PC-3 (cell line): ENCODE results near the gene LIN52. TPM values are rescaled to one million over a fixed set of nuclear protein-coding genes. Genes with fewer than 3 reads are reported as not detected.

ENCODE experiments used
- ATAC-seq: fragments of 200-7000 bp; cut with Tn5 transposase; 2 replicates; pipeline ENCODE4 v1.9.1; 2020; ENCODE audit warnings: mild to moderate bottlenecking, moderate library complexity
- Bru-seq: library from RNA; stranded (reverse); fragments of 400-500 nt; gene quantifications from one replicate; lab custom pipeline; 2021; lab: Mats Ljungman, UMichigan
- BruChase-seq, 2 experiments: library from RNA; stranded (reverse); fragments of 400-500 nt; gene quantifications; one replicate each; lab custom pipeline; 2021; lab: Mats Ljungman, UMichigan
- BruUV-seq: library from RNA; stranded (reverse); fragments of 400-500 nt; replicated peaks from 2 replicates; lab custom pipeline; 2021; lab: Mats Ljungman, UMichigan
- CTCF ChIA-PET: fragments of 300-600 bp; sonication (Branson Sonifier 250); formaldehyde crosslinking; loops from one replicate; lab custom pipeline; 2022; ENCODE audit warnings: antibody characterized with exemption; lab: Charles Lee
- POLR2A ChIA-PET: fragments of 300-600 bp; sonication (Branson Sonifier 250); formaldehyde crosslinking; loops from one replicate; lab custom pipeline; 2022; ENCODE audit warnings: antibody characterized with exemption; ENCODE audit not compliant: unreplicated experiment; lab: Charles Lee
- DNase-seq: peaks from one replicate; pipeline ENCODE4 v3.0.0-alpha.2; 2015
- H2AFZ ChIP-seq: fragments of 300-600 bp; sonication (generic); 2 replicates; pipeline ENCODE4 v1.6.0; 2016; ENCODE audit warnings: antibody characterized with exemption, low read length
- H3F3A ChIP-seq: fragments of 300-600 bp; sonication (generic); one replicate; pipeline ENCODE4 v1.6.0; 2017; ENCODE audit warnings: antibody characterized with exemption, low read length, control low read depth, mild to moderate bottlenecking; ENCODE audit not compliant: unreplicated experiment
- H3K27ac ChIP-seq: fragments of 300-600 bp; sonication (generic); 2 replicates; pipeline ENCODE4 v1.5.1; 2016; ENCODE audit warnings: mild to moderate bottlenecking, low read length
- H3K27me3 ChIP-seq: fragments of 300-600 bp; sonication (generic); 2 replicates; pipeline ENCODE4 v1.6.1; 2016; ENCODE audit warnings: low read length, mixed read lengths
- H3K36me3 ChIP-seq: fragments of 300-600 bp; sonication (generic); 2 replicates; pipeline ENCODE4 v1.6.1; 2016; ENCODE audit warnings: low read depth, mixed run types, low read length, mixed read lengths
- H3K4me1 ChIP-seq: fragments of 300-600 bp; sonication (generic); 2 replicates; pipeline ENCODE4 v1.5.1; 2016; ENCODE audit warnings: low read length; ENCODE audit not compliant: insufficient read depth
- H3K4me2 ChIP-seq: fragments of 300-600 bp; sonication (generic); 2 replicates; pipeline ENCODE4 v1.6.0; 2016; ENCODE audit warnings: low read length
- H3K4me3 ChIP-seq: fragments of 300-600 bp; sonication (generic); 2 replicates; pipeline ENCODE4 v1.5.1; 2016; ENCODE audit warnings: mild to moderate bottlenecking, low read length, mixed read lengths
- H3K79me2 ChIP-seq: fragments of 300-600 bp; sonication (generic); 2 replicates; pipeline ENCODE4 v1.6.1; 2017; ENCODE audit warnings: low read length, mixed read lengths
- H3K9ac ChIP-seq: fragments of 300-600 bp; sonication (generic); 2 replicates; pipeline ENCODE4 v1.6.0; 2016; ENCODE audit warnings: mild to moderate bottlenecking, low read length
- H3K9me2 ChIP-seq: fragments of 300-600 bp; sonication (generic); replicated peaks from 2 replicates; pipeline ENCODE4 v1.6.1; 2016; ENCODE audit warnings: mixed run types, low read length, mixed read lengths
- H3K9me3 ChIP-seq: fragments of 300-600 bp; sonication (generic); 2 replicates; pipeline ENCODE4 v1.6.1; 2016; ENCODE audit warnings: low read length, mixed read lengths
- H4K20me1 ChIP-seq: fragments of 300-600 bp; sonication (generic); 2 replicates; pipeline ENCODE4 v1.6.1; 2016; ENCODE audit warnings: low read length, mixed read lengths
- CTCF ChIP-seq: fragments of 300-600 bp; sonication (generic); conservative IDR thresholded peaks from 2 replicates; pipeline ENCODE4 v1.5.1; 2017; ENCODE audit warnings: antibody characterized with exemption, low read depth, mild to moderate bottlenecking, low read length
- EZH2 ChIP-seq: fragments of 300-600 bp; sonication (generic); IDR thresholded peaks from one replicate; pipeline ENCODE4 v1.6.1; 2017; ENCODE audit warnings: antibody characterized with exemption, mild to moderate bottlenecking, low read length; ENCODE audit not compliant: unreplicated experiment
- EZH2phosphoT487 ChIP-seq: fragments of 300-600 bp; sonication (generic); IDR thresholded peaks from 2 replicates; pipeline ENCODE4 v1.6.1; 2018; ENCODE audit warnings: mild to moderate bottlenecking, antibody characterized with exemption, low read length, borderline replicate concordance
- intact Hi-C: fragments of 100-400 bp; cut with micrococcal nuclease; formaldehyde crosslinking; loops from 2 replicates; pipeline ENCODE4 v1.9.0; 2023
- long read RNA-seq: library from polyadenylated mRNA; unstranded; transcript quantifications from one replicate; pipeline ENCODE4 v2.0.0, GENCODE V29; 2021; ENCODE audit not compliant: unreplicated experiment
- total RNA-seq: library from RNA; depleted of rRNA; stranded (reverse); fragments of >200 nt; gene quantifications from 2 replicates; pipeline ENCODE4 v1.2.3, GENCODE V29; 2014; rRNA removed

LIN52 gene, protein sequence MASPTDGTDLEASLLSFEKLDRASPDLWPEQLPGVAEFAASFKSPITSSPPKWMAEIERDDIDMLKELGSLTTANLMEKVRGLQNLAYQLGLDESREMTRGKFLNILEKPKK
- 8.4 and 9.3 TPM in 2 replicates for total RNA-seq
- Bru-seq, nascent RNA: percentile 67 among the genes with signal in this experiment
- BruChase-seq, experiment 1, labeled RNA remaining after a 6-hour chase: percentile 59 among the genes with signal in this experiment
- percentile 58 among the genes with signal in this experiment for BruChase-seq, experiment 2, labeled RNA remaining after a 2-hour chase
- long read RNA-seq, transcript LIN52-205 (6 exons, 2,776 nt): major isoform, 25 of 45 reads
- long read RNA-seq, partial matches to known transcripts: 2 of 45 reads
- long read RNA-seq, other reads (novel, unspliced or antisense): 18 of 45 reads

DNA sequence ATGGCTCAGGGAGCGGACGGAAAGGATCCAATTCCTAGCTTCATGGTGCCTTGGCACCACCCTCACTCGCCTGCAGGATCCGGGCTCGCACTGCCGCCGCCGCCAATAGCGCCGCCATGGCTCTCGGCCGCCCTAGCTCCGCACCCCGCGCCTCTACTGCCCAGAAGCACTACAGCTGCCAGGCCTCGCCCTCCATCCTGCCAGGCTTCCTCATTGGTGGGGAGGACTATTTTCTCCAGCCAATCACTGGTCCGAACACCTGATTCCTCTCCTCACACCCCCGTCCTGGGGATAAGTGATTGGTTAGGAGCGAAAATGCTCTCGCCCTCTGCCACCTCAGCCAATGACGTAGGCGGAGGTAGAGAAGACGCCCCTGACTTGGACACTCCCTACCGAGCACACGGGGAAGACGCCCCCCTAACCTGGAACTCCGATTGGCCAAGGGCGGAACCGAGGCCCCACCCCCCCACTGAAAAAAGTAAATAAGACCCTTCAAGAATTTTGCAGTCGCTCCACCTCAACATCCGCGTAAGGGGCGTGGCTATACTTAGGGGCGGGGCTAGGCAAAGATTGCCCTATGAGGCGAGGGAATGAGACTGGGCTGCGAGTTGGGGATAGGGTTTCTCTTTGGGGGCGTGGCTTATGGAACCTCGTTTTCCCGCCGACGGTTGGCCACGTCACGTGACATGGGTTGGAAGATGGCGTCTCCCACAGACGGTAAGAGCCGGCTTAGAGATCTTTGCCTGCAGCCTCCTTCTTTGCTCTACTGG, at the start of gene LIN52, which contains the start of gene ALDH6A1:
LIN52 (plus strand) TSS at position 680 of the 770 bp plus-strand sequence; CDS start at position 699, 19 bp downstream.
ALDH6A1 (minus strand) TSS at position 177 of the 770 bp plus-strand sequence; CDS start at position 118, 59 bp downstream.
- ATAC-seq: peak; percentile 92

GRCh38 chr14:74035556-74035955, 49.2 kb upstream of the LIN52 start:
- DNase-seq: peak; percentile 38
- intact Hi-C loops: loop anchor here (5.0 to 10.0 kb wide), 2 partner anchors 208 to 311 kb away; no protein-coding TSS in a partner anchor
- no peaks in the 10 kb centered on the region for H3K79me2 ChIP-seq
- no peaks in the 10 kb centered on the region for H3K36me3 ChIP-seq
- no peaks in the 10 kb centered on the region for H3K9me2 ChIP-seq
- H4K20me1 ChIP-seq: no peaks in the 10 kb centered on the region
- TF ChIP-seq EZH2phosphoT487: no peak
- H3F3A ChIP-seq: no peaks in the 10 kb centered on the region
- peak; percentile 82 for ATAC-seq
- no peaks in the 10 kb centered on the region for H3K27me3 ChIP-seq
- no peak overlapping the region for H3K9ac ChIP-seq
- no peaks in the 10 kb centered on the region for H3K9me3 ChIP-seq
- H2AFZ ChIP-seq: no peak overlapping the region
- ChIA-PET CTCF (no interaction called here), POLR2A (no interaction called here)
- no peak overlapping the region for H3K27ac ChIP-seq
- no TSS peak for BruUV-seq
- no peak overlapping the region for H3K4me3 ChIP-seq
- H3K4me1 ChIP-seq: no peaks in the 10 kb centered on the region
- no peak overlapping the region for H3K4me2 ChIP-seq

More for the DNA sequence above, at the start of gene LIN52, which contains the start of gene ALDH6A1:
- Histone ChIP-seq H4K20me1 (no peaks in the 10 kb centered on the region), H3K4me2 (peak within 1 kb of the TSS; percentile 97), H3K79me2 (peaks cover 25% of the 10 kb centered on the region), H3K36me3 (no peaks in the 10 kb centered on the region), H3K9me3 (no peaks in the 10 kb centered on the region), H3K27me3 (no peaks in the 10 kb centered on the region), H3K27ac (peak within 1 kb of the TSS; percentile 21; the same call in 1 of the 2 replicates), H3K4me1 (peaks cover 20% of the 10 kb centered on the region), H3F3A (no peaks in the 10 kb centered on the region), H3K9ac (peak within 1 kb of the TSS; percentile 75), H3K9me2 (no peaks in the 10 kb centered on the region), H3K4me3 (peak within 1 kb of the TSS; percentile 88), H2AFZ (peak within 1 kb of the TSS; percentile 88)
- intact Hi-C loops: loop anchor here (5.0 kb wide), 1 partner anchor 132 kb away; the partner anchor contains the start of genes COQ6 and FAM161B
- no TSS peak for BruUV-seq
- ChIA-PET POLR2A (interaction anchor here (0.5 to 0.6 kb wide), 2 partner anchors 759 to 1040 kb away, joined by 3 to 13 read pairs; no protein-coding TSS in a partner anchor), CTCF (no interaction called here)
- TF ChIP-seq CTCF: no peak; the same call in 1 of the 2 replicates
- TF ChIP-seq EZH2phosphoT487: no peak
- TF ChIP-seq EZH2: no peak
- DNase-seq: peak; percentile 100
